DMS114 treated with DMSO at 0.1 percent for 48 hours (cell line): ENCODE measurements around the gene LRRC25.

Experiments
- DNase-seq: peaks from one replicate; lab custom pipeline; 2025; ENCODE audit not compliant: unreplicated experiment; lab: John Stamatoyannopoulos, UW

LRRC25 gene

GRCh38 chr19:18435842-18436670, 38.6 kb upstream of the LRRC25 start:
- no peak for DNase-seq

DNA sequence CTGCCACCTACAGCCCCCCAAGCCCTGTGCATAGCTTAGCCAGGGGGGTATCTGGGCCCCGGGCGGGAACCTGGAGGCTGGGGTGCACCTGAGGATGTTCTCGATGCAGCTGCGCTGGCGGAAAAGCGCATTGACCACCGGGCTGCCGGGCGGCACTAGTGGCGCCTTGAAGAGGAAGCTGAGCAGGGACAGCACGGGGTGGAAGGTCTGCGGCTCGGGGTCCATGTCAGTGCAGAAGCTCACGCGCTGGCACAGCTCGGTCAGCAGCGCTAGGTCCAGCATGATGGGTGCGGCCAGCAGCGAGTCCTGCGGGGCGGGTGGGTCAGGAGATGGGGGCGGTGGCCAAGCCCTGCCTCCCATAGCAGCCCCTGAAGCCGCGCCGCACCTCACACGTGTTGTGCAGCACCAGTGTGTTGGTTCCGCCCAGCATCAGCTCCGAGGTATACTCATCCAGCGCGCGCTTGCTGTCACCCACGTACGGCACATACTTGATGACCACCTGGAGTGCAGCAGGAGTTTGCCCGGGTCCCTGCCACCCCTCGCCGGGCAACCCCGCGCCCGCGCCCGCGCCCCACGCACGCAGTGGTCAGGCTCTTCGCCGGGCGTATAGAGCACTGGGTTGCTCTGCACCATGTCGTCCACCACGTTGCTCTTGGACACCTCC, 37.9 kb upstream of the LRRC25 start:
- no peak for DNase-seq

- no peak for DNase-seq
These were observed 37.2 kb upstream of the LRRC25 start for GRCh38 chr19:18434411-18435175.

DNA sequence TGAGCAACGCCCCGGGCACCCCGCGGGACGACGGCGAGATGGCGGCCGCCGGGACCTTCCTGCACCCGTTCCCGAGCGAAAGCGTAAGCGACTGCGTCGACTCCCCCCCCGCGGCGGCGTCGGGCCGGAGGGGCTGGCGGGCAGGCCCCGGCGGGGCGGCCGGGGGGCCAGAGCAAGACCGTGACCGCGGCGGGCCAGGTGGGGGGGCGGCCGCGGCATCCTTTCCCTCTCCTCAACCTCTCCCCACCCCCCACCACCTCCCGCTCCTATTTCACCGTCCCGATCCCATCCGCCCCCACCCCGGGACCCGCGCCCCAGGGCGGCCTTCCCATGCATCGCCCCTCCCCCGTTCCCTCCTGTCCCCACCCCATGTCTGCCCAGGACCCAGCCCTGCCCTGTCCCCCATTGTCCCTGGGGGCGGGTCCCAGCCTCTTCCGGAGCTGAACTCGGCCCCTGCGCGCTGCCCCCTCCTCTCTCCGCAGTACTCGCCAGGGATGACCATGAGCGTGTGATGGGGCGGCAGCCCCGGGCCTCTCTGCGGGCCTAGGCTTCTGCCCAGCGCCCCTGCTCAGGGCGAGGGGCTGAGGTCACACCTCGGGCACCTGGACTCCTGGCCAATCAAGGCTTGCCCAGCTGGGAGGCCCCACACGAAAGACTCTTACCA, 36.4 kb upstream of the LRRC25 start:
- DNase-seq: no peak

- no peak for DNase-seq
These were observed 35.7 kb upstream of the LRRC25 start for GRCh38 chr19:18433015-18433691.

- DNase-seq: no peak
These were observed 35.0 kb upstream of the LRRC25 start for GRCh38 chr19:18432275-18433014.

DNA sequence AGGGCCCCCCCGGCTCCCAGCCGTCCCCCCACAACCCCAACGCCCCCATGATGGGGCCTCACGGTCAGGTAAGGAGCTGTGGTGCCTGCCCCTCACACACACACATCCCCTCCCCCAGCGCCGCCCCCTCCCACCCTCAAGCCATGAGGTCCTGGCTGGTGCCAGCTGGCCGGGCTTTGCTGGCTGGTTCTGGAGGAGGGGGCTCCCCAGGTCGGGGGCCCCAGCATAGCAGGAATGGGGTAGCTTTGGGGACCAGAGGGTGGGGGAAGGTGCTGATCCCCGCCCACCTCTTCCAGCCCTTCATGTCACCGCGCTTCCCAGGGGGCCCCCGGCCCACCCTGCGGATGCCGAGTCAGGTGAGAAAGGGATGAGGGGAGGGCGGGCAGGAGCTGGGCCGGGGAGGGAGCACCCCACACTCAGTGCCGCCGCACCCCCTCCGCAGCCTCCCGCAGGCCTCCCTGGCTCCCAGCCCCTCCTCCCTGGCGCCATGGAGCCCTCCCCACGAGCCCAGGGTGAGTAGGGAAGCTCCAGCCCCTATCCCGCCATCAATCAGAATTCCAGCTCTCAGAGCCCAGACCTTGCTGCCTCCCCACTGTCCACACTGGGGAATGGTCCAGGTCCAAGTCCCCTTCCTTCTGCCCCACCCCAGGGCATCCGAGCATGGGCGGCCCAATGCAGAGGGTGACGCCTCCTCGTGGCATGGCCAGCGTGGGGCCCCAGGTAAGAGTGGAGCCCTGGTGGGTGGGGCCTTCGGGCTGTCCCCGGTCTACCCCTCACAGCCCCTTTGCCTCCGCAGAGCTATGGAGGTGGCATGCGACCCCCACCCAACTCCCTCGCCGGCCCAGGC, 34.2 kb upstream of the LRRC25 start:
- DNase-seq: no peak

- no peak for DNase-seq
These were observed 33.2 kb upstream of the LRRC25 start for GRCh38 chr19:18430417-18431144.

- no peak for DNase-seq
These were observed 32.4 kb upstream of the LRRC25 start for GRCh38 chr19:18429717-18430416.

- peak; percentile 72 for DNase-seq
These were observed 31.6 kb upstream of the LRRC25 start for GRCh38 chr19:18428787-18429674.

DNA sequence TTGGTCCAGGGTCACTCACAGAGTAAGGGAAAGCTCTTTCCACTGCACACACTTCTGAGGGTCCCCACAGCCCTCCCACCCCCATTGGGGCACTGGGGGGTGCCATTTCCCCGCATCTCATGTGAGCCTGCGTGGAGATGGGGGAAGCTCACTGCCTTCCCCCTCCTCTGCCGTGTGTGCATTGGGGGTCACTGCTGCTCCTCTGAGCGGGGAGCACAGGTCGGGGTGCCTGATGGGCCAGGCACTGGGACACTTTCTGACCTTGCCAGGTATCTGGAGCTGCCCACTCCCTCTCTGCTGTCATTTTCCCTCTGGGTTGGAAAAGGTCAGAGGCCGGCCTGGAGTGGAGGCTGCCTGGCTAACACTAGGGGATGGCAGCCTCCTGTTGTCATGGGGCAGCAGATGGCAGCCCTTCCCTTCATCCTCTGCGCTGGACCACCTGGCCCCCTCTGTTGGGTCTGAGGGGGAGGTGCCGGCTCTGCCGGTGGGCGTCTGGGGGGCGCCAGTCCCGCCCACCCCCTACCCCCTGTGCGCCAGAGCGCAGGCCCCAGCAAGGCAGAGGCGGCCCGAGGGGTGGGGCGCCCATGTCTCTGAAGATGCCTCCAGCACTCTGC, 30.9 kb upstream of the LRRC25 start:
- no peak for DNase-seq

DNA sequence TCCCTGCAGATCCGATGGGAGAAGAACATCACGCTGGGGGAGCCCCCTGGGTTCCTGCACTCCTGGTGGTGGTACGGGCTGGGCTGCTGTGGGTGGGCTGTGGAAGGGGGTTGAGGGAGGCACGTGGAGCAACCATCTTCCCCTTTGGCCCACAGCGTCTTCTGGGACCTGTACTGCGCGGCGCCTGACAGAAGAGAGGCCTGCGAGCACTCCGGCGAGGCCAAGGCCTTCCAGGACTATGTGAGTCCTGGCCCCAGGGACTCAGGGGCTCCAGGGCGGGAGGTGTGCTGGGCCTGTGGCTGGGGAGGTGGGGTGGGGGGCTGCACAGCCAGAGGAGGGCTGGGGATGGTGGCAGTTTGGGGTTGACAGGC, 30.3 kb upstream of the LRRC25 start:
- no peak for DNase-seq

DNA sequence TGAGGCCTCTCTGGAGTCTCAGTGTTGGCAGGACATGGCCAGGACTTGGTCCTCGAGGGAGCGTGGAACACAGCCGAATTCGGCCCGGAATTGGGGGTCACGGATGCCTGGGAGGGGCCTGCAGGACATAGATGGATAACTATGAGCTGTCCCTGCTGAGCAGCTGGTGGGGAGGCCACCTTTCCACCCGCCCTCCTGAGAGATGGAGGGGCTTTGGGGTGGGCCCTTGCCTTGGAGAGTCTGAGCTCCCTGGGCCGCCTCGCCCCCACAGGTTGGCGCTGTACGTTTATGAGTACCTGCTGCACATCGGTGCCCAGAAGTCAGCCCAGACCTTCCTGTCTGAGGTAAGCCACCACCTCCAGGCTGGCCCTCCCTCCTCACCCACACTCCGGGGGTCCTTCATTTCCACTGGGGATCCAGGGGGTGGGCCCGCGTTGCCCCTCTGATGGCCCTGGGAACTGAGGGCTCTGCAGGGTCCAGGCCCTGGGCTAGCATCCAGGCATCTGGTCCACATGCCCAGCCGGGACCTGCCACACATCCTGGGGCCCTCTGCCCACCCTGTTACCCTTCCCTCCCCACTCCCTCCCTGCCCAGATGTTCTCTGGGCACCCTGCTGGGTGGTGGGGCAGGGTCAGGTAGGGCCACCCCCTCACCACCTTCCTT, 29.8 kb upstream of the LRRC25 start:
- DNase-seq: no peak

- no peak for DNase-seq
These were observed 29.0 kb upstream of the LRRC25 start for GRCh38 chr19:18426416-18426767.

- no peak for DNase-seq
These were observed 28.3 kb upstream of the LRRC25 start for GRCh38 chr19:18425515-18426415.
